ACHN (cell line): Measurements from ENCODE around the gene TP53I13.

Source experiments
- DNase-seq: peaks from one replicate; pipeline ENCODE4 v3.0.0-alpha.2; 2015
- in situ Hi-C: cut with HindIII; loops from 2 replicates; pipeline ENCODE4 v1.10.0; 2017; ENCODE audit warnings: low sequenced_read_pairs, low pct_ligation_motif_present, low pct_unique_long_range_greater_than_20kb

The TP53I13 gene

DNA sequence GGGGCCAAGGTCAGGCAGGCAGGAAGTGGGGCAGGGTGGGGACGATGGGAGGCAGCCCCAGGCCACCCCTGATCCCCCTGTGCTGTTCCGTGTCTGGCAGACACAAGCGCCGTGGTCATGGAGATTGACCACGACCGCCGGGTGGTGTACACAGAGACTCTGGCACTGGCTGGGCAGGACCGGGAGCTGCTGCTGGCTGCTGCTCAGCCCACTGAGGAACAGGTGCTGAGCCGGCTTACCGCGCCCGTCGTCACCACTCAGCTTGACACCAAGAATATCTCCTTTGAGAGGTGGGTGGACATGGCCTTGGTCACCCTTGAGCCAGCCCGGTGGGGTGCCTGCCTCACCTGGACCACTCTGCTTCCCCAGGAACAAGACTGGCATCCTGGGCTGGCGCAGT lies 40.5 kb downstream of the TP53I13 start:
- no peak for DNase-seq
- in situ Hi-C loops, result no loop called here

DNA sequence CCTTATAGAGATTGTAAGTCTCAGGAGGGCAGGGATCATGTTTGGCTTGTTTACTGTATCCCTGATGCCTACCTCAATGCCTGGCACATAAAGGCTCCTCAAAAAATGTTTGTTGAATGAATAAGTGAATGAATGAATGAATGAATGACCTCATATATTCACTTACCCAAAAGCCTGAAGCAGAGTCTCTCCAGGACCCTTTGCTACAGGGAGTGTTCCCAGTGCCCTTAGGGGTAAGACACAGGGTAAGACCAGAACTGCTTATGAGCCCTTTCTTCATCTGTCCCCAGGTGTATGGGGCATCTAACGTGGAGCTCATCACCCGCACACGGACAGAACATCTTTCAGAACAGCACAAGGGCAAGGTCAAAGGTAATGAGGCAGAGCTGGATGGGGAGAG lies 41.9 kb downstream of the TP53I13 start:
- DNase-seq, result no peak
- in situ Hi-C loops, result no loop called here

- no peak for DNase-seq
- in situ Hi-C loops, result no loop called here
These were observed 43.0 kb downstream of the TP53I13 start for GRCh38 chr17:29611351-29612093.

DNA sequence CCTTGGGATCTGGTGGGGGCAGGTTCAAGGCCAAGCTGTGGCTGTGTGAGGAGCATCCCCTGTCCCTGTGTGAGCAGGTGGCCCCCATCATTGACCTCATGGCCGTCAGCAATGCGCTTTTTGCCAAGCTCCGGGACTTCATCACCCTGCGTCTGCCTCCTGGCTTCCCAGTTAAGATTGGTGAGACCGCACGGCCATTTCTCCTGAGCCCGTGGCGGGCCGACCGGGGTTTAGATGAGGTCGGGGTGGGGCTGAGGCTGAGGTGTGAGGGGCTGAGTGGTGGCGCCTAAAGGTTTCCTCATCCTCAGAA lies 43.5 kb downstream of the TP53I13 start:
- in situ Hi-C loops, result no loop called here
- DNase-seq, result no peak

GRCh38 chr17:29612404-29613280 lies 44.1 kb downstream of the TP53I13 start:
- in situ Hi-C loops, result no loop called here
- DNase-seq, result no peak

DNA sequence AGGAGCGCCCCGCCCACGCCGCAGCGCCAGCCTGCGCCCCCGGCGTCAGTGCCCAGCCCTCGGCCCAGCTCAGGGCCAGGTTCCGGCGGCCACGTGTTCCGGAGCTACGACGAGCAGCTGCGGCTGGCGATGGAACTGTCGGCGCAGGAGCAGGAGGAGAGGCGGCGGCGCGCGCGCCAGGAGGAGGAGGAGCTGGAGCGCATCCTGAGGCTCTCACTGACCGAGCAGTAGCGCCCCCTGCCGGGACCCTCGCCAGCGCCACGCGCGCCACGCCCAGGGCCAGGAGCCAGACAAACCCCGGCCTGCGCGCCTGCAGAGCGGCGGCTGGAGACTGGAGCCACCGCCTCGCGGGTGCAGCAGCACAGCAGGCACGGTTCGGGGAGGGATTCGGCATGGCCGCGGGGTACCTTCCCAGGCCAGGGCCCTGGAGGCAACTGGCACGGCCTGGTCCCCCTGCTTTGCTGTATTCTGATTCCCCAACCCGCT lies 44.9 kb downstream of the TP53I13 start:
- DNase-seq, result no peak
- in situ Hi-C loops, result no loop called here

DNA sequence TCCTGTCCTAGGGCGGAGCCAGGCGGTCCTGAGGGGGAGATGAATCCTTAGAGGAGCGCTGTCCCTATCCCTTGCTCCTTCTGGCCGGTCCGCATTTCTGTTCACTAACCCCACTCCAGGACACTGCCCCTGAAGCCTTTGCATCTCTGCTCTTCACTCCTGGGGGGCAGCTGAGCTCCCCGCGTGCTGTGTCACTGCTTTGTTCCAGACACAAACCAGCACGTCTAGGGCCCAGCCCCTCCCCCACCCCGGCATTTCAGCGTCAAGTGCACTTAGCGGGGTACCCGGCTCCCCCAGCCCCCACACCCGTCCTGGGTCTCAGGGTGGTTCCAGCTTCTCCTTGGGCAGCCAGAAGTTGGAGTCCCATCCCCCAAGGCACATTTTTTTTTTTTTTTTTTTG lies 45.4 kb downstream of the TP53I13 start:
- in situ Hi-C loops, result no loop called here
- no peak for DNase-seq

DNA sequence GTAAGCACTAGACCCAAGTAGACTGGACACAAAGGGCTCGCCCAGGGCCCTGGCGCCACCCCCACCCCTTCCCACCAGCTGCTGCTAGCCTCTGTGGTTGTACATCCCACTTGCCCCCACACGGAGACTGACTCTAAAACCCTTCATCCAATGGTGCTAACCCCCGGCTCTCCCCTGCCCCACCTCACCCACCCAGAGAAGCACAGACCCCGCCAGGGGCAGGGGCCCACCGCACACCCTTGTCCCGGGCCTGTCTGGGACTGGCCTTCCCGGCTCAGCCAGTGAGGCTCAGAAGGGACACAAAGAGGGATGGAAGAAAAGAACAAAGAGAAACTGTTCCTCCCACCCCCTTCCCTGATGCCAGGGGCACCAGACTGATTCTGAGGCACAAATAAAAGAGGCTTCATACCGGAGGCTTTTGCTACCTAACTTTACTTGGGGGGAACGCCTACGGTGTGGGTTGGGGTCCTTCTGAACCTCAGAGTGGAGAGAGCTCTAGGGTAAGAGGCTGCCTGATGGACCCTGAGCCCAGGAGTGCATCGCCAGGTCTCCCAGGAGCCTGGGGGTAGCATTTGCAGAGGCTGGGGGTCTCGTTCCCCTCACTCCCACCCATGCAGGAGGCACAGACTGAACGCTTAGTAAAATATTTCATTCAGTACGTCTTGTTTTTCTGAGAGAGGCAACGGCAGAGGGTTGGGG lies 46.0 kb downstream of the TP53I13 start:
- DNase-seq, result no peak
- in situ Hi-C loops, result no loop called here

GRCh38 chr17:29615048-29615385 lies 46.5 kb downstream of the TP53I13 start:
- no peak for DNase-seq
- in situ Hi-C loops, result no loop called here

GRCh38 chr17:29615492-29616299 lies 47.2 kb downstream of the TP53I13 start:
- in situ Hi-C loops, result no loop called here
- DNase-seq, result no peak

DNA sequence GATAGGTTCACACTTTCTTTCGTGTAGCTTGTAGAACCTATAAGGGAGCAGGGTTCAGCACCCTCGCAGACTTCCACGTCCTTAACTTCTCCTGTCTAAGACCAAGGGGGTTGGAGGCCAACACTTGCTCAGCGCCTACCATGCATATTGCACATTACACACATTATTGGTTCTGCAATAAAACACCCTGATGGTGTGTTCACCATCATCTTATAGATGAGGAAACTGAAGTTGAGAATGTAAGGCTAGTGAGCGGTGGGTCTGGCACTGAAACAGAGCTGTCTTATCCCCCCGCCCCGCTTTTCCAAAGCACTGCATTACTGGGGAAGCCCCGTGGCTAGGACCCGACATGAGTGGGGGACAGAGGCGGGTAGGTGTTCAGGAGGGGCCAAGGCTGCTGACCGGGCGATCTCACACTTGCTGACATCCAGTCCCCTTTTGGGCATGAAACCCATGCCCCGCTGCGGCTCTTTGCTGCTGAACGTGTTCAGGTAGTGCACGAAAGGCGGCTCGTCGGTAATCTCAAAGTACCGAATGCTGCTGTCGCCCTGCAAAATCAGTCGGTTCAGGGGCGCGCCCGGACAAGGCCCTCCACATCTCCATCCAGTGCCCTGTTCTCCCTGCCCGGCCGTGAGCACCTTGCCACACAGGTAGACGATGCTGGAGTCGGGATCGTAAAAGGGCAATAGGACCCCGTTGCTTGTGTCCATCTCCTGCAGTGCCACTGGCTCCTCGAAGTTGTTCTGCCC lies 48.0 kb downstream of the TP53I13 start:
- no peak for DNase-seq
- in situ Hi-C loops, result no loop called here

DNA sequence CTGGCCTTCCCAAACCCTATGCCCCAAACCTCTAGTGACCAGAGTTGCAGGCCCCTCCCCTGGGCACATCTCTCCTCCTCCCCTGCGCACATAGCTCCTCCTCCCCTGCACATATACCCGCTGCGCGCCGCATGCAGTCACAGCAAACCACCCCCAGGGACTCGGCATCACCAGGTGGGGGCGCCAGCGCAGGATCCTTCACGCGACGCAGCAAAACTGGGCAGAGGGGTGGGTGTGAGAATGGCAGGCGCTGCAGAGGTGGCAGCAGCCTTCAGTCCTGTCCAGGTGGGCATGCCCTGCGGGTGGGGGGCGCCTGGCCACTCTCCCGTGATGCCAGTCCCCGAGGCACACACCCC lies 48.6 kb downstream of the TP53I13 start:
- peak; percentile 31 for DNase-seq
- in situ Hi-C loops, result no loop called here

DNA sequence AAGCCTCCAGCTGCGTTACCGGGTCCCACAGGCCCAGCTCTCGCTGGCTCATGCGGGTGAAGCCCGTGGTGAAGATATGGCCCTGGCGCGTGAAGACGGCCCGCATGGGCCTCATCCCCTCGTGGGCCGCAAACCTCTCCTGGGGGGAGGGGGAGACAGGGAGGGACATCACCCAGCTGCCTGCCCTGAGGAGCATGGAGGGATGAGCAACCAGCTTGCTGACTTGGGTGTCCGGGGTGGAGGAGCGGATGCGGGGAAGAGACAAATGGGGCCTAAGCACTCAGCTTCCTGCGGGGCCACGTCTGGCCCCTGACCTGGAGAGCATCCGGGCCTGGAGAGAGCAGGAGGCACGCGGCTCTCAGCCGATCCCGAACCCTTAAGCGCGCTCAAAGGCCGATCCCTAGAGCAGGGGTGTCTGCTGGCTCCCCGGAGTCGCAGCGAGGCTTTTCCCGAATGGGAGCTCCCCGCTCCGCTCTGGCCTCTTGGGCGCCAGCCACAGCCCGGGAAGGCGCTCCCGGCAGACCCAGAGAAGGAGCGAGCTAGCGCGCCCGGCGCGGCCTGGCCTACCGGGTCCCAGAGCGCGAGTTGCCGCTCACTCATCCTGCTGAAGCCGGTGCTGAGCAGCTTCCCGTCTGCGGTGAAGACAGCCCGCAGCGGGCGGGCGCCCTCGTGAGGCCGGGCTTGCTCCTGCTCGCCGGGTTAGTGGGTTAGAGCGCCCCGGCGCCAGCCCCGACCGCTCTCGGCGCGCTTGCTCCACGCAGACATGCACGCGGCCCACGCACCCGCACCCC lies 49.2 kb downstream of the TP53I13 start:
- DNase-seq, result peak; percentile 79
- in situ Hi-C loops, result no loop called here

GRCh38 chr17:29618272-29619065 lies 50.0 kb downstream of the TP53I13 start:
- DNase-seq, result no peak
- in situ Hi-C loops, result no loop called here

DNA sequence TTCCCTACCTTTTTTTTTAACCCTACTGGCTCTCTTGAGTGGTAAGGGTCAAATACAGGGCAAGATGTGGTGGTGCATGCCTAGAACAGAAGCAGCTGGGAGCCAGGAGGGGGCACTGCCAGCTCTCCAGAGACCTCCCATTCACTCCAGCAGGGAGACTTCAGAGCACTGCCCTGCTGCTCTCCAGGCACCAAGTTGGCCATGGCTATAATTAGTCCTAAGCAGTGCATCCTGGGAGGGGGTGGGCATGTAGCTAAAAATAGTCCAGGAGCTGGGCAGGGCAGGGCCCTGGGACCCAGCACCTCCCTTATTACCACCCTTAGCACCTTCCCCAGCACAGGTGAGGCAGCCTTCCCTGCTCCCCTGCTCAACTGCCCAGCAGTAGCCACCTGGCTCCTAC lies 50.8 kb downstream of the TP53I13 start:
- peak; percentile 65 for DNase-seq

DNA sequence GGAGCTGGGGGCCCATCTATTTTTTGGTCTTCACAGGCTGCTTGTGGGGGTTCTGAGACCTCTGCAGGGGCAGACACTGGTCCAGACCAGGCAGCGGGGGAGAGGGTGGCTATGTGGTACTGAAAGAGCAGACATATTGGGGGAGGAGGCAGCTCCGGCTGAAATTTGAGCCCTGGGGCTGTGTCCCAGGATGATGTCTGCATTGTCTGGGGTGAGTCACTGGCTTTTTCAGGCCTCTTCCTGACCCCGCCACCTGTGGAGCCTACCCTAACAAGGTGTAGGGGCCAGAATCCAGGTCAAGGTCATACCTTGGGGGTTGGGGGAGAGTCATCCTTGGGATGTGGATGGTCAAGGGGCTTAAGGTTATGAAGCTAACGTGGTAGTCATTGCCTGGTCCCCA lies 51.8 kb downstream of the TP53I13 start:
- DNase-seq, result no peak
- in situ Hi-C loops, result no loop called here

More for the DNA sequence above, 50.8 kb downstream of the TP53I13 start:
- in situ Hi-C loops, result no loop called here
